Measurements from ENCODE around the gene NR5A2. TPM values are rescaled to one million over a fixed set of nuclear protein-coding genes. Genes with fewer than 3 reads are reported as not detected.

The NR5A2 gene
- polyA plus RNA-seq, 3 donors = 0.03 to 0.31 TPM; not detected in 1

DNA sequence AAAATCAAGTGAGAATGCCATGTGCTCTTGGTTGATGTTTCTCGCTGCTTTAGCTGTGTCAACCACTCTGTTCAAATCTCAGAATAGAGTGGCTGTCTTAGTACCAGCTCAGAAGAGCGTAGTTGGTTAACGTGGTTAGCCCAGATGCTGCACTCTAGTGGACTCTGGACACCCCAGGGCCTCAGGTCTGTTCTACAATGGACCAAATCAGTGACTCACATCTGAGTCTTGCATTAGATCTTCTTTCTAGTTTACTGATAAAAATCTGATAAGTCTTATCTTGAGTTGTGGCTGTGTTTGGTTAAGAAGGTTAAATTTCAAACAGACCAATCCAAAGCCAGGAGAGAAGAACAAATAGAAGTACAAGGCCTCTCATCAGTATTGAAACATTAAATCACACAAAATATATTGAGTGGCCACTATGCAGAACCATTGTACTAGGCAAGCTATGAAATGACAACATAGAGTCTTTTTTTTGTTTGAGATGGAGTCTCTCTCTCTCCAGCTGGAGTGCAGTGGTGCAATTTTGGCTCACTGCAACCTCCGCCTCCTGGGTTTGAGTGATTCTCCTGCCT lies 104.1 kb downstream of the NR5A2 start:
- H3K36me3 ChIP-seq (replicated peaks in 1 of 2; ENCODE audit: control insufficient read depth in 1 of 2, insufficient read depth in 2 of 2, low read length in 2 of 2) = no peaks in the 10 kb centered on the region
- 81% methylated on average over 3 of the region's 4 CpGs for WGBS (ENCODE audit: insufficient coverage)
- H3K4me1 ChIP-seq (ENCODE audit: control insufficient read depth in 1 of 2, insufficient read depth in 2 of 2, low read length in 2 of 2) = peaks cover 10 to 17% of the 10 kb centered on the region in 2 donors
- H3K79me2 ChIP-seq (ENCODE audit: insufficient read depth, low read length) = no peaks in the 10 kb centered on the region
- TF ChIP-seq, protein P1, sequence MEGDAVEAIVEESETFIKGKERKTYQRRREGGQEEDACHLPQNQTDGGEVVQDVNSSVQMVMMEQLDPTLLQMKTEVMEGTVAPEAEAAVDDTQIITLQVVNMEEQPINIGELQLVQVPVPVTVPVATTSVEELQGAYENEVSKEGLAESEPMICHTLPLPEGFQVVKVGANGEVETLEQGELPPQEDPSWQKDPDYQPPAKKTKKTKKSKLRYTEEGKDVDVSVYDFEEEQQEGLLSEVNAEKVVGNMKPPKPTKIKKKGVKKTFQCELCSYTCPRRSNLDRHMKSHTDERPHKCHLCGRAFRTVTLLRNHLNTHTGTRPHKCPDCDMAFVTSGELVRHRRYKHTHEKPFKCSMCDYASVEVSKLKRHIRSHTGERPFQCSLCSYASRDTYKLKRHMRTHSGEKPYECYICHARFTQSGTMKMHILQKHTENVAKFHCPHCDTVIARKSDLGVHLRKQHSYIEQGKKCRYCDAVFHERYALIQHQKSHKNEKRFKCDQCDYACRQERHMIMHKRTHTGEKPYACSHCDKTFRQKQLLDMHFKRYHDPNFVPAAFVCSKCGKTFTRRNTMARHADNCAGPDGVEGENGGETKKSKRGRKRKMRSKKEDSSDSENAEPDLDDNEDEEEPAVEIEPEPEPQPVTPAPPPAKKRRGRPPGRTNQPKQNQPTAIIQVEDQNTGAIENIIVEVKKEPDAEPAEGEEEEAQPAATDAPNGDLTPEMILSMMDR (IDR thresholded peaks at IDR 0.05) = no peak
- H3K27me3 ChIP-seq (ENCODE audit: control insufficient read depth in 2 of 2, insufficient read depth in 2 of 2, low read length in 2 of 2) = peaks cover 0 to 2% of the 10 kb centered on the region in 2 donors
- no peaks in the 10 kb centered on the region for H3K9me3 Mint-ChIP-seq
- no peak overlapping the region for H3K4me3 Mint-ChIP-seq
- no peak overlapping the region for H3K27ac Mint-ChIP-seq
- intact Hi-C loops (cut with micrococcal nuclease) = no loop called here
- no peak overlapping the region for H3K9ac ChIP-seq (ENCODE audit: insufficient read depth, low read length, poor library complexity, severe bottlenecking)
- H3K4me1 Mint-ChIP-seq = peaks cover 27% of the 10 kb centered on the region
- H3K9me3 ChIP-seq (replicated peaks in 1 of 2; ENCODE audit: control insufficient read depth in 1 of 2, insufficient read depth in 1 of 2, low read length in 2 of 2) = no peaks in the 10 kb centered on the region
- peaks cover 0 to 7% (median 2%) of the 10 kb centered on the region in 3 donors for H3K27me3 Mint-ChIP-seq (ENCODE audit: low read depth in 3 of 3)
- no peak overlapping the region for H3K27ac ChIP-seq (ENCODE audit: low read depth in 1 of 2, low read length in 2 of 2)
- H4K20me1 ChIP-seq (ENCODE audit: insufficient read depth, low read length) = no peaks in the 10 kb centered on the region
- H3K4me2 ChIP-seq (replicated peaks; ENCODE audit: extremely low read depth, low read length, poor library complexity, severe bottlenecking) = no peak overlapping the region
- no peak overlapping the region for H3K4me3 ChIP-seq (replicated peaks in 1 of 3; ENCODE audit: low read depth in 2 of 3, low read length in 3 of 3)
- no peak for DNase-seq
- no peak overlapping the region for H2AFZ ChIP-seq (ENCODE audit: insufficient read depth, low read depth, low read length, poor library complexity, severe bottlenecking)
- no peaks in the 10 kb centered on the region for H3K36me3 Mint-ChIP-seq

DNA sequence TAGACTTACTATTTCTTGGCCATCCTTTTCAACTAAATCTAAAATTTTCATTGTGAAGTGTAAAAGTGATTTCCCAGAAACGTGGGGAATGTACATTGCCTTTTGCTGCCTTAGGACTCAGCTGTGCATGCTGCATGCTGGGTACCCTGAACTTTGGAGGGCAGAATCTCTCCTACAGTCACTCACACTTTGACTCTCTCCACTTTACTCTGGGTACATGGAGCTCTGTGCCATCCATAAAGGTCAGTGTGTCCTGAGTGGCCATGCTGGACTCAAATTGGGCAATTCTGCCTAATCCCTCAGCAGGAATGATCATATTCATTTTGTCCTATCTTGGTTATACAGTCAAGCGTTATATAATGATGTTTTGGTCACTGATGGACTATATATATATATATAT lies 105.6 kb downstream of the NR5A2 start:
- H3K4me3 ChIP-seq (replicated peaks in 1 of 3; ENCODE audit: low read depth in 2 of 3, low read length in 3 of 3) = no peak overlapping the region
- DNase-seq = no peak
- TF ChIP-seq, protein P1 (IDR thresholded peaks at IDR 0.05) = no peak
- no peak overlapping the region for H3K4me2 ChIP-seq (replicated peaks; ENCODE audit: extremely low read depth, low read length, poor library complexity, severe bottlenecking)
- H3K9ac ChIP-seq (ENCODE audit: insufficient read depth, low read length, poor library complexity, severe bottlenecking) = no peak overlapping the region
- H3K4me1 ChIP-seq (ENCODE audit: control insufficient read depth in 1 of 2, insufficient read depth in 2 of 2, low read length in 2 of 2) = peaks cover 10 to 17% of the 10 kb centered on the region in 2 donors
- no peaks in the 10 kb centered on the region for H4K20me1 ChIP-seq (ENCODE audit: insufficient read depth, low read length)
- no CpG with 5 or more reads among the region's 2 CpGs for WGBS (ENCODE audit: insufficient coverage)
- Mint-ChIP-seq H3K4me3 (no peak overlapping the region), H3K4me1 (peaks cover 27% of the 10 kb centered on the region), H3K36me3 (no peaks in the 10 kb centered on the region), H3K9me3 (no peaks in the 10 kb centered on the region), H3K27me3 (ENCODE audit: low read depth in 3 of 3) (peaks cover 0 to 7% (median 2%) of the 10 kb centered on the region in 3 donors), H3K27ac (no peak overlapping the region)
- H3K79me2 ChIP-seq (ENCODE audit: insufficient read depth, low read length) = no peaks in the 10 kb centered on the region
- H3K9me3 ChIP-seq (replicated peaks in 1 of 2; ENCODE audit: control insufficient read depth in 1 of 2, insufficient read depth in 1 of 2, low read length in 2 of 2) = no peaks in the 10 kb centered on the region
- peaks cover 0 to 2% of the 10 kb centered on the region in 2 donors for H3K27me3 ChIP-seq (ENCODE audit: control insufficient read depth in 2 of 2, insufficient read depth in 2 of 2, low read length in 2 of 2)
- H3K27ac ChIP-seq (ENCODE audit: low read depth in 1 of 2, low read length in 2 of 2) = no peak overlapping the region
- H2AFZ ChIP-seq (ENCODE audit: insufficient read depth, low read depth, low read length, poor library complexity, severe bottlenecking) = no peak overlapping the region
- intact Hi-C loops (cut with micrococcal nuclease) = no loop called here
- no peaks in the 10 kb centered on the region for H3K36me3 ChIP-seq (replicated peaks in 1 of 2; ENCODE audit: control insufficient read depth in 1 of 2, insufficient read depth in 2 of 2, low read length in 2 of 2)
